ENCODE measurements around the gene IL17RE.

Gene IL17RE

GRCh38 chr3:9955067-9955502 lies 52.4 kb downstream of the IL17RE start:
- no peak for TF ChIP-seq CTCF (IDR thresholded peaks at IDR 0.05; ENCODE audit: extremely low read depth, missing control alignments)
- DNase-seq (ENCODE audit: low spot score) = no peak

- DNase-seq (ENCODE audit: low spot score) = no peak
- no peak for TF ChIP-seq CTCF (IDR thresholded peaks at IDR 0.05; ENCODE audit: extremely low read depth, missing control alignments)
Measured at GRCh38 chr3:9955611-9956352, 53.1 kb downstream of the IL17RE start.

GRCh38 chr3:9957214-9957613 lies 54.6 kb downstream of the IL17RE start:
- DNase-seq (ENCODE audit: low spot score) = no peak
- TF ChIP-seq CTCF (IDR thresholded peaks at IDR 0.05; ENCODE audit: extremely low read depth, missing control alignments) = no peak

- no peak for DNase-seq (ENCODE audit: low spot score)
- no peak for TF ChIP-seq CTCF (IDR thresholded peaks at IDR 0.05; ENCODE audit: extremely low read depth, missing control alignments)
Measured at GRCh38 chr3:9965200-9965875, 62.7 kb downstream of the IL17RE start.

Data from GM20000 (cell line).